NCI-H526 (cell line): ENCODE results near the gene MCTP1.
"Not testable (repeated sequence)": the region's sequence is repeated elsewhere in the genome, so short reads cannot be mapped to it uniquely, and the experiment has no call there.

ENCODE experiments used
- DNase-seq, 2 experiments: peaks; one replicate each; lab custom pipeline; 2025; lab: John Stamatoyannopoulos, UW

The MCTP1 gene

DNA sequence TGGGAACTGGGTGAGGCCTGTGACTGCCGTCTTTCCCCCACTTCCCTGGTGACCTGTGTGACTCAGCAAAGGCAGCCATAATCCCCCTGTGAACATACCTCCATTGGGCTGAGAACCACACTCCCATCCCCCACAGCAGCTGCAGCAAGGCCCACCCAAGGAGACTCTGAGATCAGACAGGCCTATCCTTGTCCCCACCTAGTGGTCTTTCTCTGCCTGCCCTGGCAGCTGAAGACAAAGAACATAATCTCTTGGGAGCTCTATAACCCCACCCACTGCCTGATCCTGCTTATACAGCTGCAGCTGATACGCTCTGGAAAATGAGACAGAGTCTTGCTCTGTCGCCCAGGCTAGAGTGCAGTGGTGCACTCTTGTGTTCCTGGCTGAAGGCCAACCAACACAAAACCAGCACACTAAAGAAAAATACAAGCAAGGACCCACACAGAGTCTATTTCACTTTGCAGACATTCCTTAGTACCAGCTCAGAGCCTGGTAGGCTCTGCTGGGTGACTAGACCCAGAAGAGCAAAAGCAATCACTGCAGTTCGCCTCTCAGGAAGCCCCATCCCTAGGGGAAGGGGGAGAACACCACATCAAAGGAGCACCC is 106.7 kb downstream of the MCTP1 start:
- DNase-seq: no peak

DNA sequence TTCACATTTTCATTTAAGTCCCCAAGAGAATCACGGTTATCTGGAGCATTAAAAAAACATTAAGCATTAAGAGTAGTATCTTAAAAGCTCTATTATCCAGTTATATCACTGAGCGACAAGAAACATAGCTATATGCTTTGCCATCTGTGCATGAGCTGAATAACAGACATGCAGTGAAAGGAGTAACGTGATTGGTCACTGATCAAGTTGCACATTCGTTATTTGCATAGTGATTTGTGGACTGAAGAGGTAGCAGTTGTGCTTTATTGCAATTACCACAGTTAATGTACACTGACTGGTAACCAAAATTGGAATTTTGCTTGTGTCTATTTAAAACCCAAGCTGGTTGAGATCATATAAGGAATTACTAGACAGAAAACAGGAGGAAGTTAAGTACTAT is 107.4 kb downstream of the MCTP1 start:
- no peak for DNase-seq

DNA sequence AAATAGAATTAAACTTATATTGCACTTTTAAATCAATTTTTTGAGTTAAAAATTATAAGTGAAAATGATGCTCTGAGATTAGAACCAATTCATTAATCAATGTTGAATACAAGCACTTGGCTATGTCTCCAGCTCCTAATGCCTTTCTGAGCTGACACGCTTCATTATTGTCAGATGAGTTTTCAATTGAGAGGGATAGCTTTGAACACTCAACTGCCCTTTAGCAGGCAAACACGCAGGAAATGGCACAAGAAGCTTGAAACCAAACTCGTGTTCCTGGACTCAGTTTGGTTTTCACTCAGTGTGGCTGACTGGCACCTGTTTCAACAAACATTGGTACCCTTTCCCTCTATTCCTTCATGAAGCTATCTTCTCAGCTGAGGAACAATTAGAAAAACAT is 109.8 kb downstream of the MCTP1 start:
- DNase-seq: no peak

DNA sequence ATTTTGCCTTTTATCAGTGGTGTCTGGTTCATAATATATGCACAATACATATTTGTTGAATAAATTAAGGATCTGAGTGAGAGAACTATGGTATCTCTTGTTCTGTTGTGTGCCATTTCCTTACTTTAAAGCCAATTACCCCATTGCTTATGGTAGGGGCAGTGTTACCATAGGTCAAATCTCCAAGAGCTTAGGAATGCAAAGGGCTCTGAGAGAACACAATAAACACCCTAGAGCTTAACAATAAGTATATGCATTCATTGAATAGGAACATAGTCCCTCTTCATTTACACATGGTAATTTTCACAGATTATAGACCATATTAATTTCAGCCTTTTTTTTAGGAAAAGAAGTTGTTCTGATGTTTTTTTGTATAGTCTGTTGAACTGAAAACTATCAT is 112.2 kb downstream of the MCTP1 start:
- DNase-seq: no peak

DNA sequence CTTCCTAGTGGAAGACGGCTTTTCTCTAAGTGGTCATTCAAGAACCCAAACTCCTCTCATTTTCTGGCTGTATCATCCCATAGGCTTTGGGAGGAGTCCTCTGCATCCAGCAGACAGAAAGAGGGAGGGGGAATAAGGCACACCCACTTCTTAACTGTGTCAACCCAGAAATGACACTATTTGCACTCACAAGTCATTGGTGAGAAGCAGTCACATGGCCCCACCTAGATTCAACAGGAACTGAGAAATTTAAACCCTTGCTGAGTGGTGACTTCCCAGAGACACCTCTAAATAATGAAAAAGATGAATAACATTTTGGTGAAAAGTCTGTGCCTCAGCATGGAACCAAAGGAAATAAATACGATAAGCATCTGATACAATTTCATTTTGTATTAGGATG is 120.0 kb downstream of the MCTP1 start:
- no peak for DNase-seq

DNA sequence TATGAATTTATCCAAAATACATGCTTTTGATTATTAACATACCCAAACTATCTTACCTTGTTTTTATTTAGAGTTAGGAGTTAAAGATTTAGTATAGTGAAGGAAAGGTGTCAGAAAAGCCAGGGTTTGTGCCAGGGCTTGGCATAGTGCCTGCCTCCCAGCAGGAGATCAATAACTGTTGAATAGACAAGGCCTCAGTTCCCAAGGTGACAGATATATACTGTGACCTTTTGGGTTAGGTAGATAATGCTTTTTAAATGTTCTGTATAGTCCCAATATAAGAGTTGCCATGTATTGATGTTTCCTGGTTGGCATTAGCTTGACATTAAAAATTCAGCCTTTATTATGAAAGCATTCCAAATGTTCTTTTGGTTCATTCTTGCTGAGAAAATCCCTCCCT is 121.8 kb downstream of the MCTP1 start:
- DNase-seq: no peak

DNA sequence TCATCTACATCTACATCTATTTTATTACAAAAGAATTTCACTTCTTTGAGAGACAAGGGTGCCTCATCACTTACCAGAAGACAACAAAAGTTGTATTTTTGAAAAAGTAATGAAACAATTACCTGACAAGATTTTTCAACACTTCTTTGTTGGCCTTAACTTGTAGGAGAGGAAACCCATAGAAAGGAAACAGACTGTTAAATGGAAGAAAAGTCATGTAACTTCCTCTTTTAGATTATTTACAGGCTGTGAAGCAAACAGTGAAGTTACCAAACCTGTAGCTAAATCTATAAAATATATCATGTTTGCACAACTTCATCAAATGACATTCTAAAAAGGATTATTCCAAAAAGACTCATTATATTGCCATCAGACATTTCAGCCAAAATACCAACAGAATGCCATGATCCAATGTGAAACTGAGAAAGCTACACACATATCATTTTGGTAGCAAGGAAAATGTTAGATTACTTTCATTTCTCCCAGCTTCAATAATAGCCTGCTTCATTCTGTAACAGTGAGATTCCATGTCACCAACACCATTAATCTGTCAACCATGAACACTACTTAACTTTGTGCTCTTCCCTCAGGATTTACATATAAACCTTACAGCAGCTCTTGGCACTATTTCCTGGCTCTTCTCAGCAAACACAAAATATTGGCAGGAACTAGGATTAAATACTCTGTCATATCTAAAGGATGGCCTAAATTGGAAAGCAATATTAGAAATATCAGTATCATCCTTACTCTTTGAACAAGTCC is 122.5 kb downstream of the MCTP1 start:
- no peak for DNase-seq

DNA sequence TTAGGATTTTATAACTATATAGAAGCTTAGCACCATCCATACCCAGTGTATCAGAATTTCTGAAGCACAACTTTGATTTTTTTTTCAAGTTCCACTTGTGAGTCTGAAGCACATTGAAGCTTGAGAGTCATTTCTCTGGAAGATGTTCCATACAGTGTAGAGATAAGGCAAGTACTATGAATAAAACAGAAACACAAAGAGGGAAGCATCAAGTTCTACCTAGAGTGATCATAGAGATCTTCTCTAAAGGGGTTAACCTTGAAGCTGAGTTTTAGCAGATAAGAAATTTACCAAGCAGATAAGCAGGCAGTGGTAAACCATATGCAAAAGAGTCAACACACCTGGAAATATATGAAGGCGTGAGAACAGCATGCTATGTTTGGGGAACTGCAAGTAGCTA is 125.3 kb downstream of the MCTP1 start:
- DNase-seq: no peak

DNA sequence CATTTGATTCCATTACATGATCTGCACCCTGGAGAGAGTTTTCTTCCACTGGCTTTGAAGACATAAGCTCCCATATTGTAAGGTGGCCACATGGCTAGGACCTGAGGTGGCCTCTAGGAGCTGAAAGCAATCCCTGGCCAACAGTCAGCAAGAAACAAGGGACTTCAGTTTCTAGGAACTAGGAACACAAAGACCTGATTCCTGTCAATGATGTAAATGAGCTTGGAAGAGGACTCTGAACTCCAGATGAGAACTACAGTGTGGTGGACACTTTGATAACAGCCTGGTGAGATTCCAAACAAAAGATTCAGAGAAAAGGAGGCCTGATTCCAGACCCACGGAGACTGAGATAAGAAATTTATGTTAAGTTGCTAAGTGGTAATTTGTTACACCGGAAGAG is 129.0 kb downstream of the MCTP1 start:
- DNase-seq: no peak

DNA sequence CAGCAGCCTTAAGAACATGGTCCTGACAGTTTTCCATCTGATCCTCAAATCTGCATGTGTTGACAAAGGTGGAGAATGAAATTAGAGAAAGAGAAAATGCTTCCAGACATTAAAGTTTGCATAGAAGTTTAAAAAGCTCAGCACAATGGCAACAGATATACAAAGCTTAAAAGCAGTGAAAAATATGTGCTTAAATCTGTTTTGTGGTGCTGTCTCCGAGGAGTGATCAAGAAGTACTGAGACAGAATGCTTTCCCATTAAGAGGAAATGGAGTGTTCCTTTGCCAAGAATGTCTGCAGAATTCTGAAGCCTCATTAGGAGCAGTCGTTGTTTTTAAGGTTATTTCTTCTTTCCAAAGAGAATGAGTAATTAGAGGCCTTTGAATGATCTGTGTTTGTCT is 131.4 kb downstream of the MCTP1 start:
- DNase-seq: no peak

DNA sequence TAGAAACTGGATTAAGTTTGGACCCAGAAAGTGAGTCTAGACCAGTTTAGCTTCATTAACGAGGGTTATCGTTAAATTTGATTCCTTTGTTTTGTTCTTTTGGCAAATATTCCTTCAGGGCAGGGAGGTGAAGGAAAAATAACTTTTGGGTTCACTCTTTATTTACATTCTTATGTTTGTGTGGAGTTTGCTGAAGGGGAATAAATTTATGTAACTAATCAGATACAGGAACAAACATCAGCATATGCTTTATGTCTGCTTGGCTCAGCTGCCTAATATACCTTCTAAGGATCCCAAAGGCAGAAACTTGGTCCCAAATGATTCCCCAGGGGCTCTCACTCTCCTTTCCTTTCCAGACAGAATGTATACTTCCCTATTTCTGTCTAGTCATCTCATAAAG is 132.4 kb downstream of the MCTP1 start:
- no peak for DNase-seq

DNA sequence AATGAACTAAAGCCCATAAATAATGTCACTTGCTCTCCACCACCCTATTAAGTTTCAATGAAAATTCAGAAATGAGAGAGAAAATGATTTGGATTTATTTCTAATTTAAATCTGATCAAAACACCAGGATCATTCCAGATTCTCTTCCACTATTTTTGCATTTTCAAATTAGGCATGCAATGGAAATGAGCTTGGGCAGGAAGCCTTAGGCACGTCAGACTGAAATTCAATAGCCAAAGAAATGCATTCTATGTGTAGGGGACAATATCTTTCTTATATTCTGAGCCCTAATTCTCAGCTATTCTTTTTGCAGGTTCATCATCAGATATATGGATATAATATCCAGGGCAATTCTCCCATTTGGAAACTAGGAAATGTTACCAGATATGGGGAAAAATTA is 132.8 kb downstream of the MCTP1 start:
- DNase-seq: no peak

DNA sequence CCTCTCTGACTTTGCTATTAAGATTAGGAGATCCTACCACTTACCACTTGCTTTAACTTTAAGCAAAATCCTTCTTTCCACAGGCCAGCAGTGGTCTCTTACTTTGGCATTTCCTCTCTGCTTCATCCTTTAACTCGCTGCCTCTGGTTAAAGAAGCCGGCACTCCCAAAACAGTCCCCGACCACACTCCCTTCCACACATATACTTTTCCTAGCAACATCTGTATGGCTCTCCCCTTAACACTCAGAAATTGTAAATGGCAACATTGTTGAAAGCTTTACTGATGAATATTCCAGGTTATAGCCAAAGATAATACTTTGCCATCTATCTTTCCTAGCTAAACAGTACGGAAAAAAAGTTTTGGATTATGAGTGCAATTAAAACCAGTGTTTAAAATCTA is 133.2 kb downstream of the MCTP1 start:
- no peak for DNase-seq

DNA sequence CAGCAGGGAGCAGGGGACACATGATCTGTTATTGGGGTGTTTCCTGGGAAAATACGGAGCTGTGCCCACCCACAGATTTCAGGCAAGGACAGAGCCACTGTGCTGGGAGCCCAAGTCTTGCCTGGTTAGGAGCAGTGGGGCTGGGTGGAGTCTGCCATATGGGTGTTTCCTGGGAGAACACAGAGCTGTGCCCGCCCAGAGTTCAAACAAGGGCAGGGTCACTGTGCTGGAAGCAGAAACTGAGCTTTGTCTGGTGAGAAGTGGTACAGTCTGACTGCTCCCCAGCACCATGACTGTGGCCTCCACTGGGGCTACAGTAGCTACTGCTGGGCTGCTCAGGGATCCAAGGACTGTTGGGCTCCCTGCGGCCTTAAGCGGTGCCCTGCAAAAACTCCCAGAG is 135.5 kb downstream of the MCTP1 start:
- no peak for DNase-seq

DNA sequence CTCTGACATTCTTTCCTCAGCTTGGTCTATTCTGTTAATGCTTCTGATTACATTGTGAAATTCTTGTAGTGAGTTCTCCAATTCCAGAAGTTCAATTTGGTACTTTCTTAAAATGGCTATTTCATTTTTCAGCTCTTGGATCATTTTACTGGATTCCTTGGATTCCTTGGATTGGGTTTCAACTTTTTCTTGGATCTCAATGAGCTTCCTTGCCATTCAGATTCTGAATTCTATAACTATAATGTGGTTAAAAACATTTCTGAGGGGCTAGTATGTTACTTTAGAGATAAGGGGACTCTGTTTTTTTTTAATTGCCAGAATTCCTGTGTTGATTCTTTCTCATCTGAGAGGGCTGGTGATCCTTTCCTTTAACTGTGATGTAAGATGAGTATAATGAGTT is 136.4 kb downstream of the MCTP1 start:
- DNase-seq: no peak

DNA sequence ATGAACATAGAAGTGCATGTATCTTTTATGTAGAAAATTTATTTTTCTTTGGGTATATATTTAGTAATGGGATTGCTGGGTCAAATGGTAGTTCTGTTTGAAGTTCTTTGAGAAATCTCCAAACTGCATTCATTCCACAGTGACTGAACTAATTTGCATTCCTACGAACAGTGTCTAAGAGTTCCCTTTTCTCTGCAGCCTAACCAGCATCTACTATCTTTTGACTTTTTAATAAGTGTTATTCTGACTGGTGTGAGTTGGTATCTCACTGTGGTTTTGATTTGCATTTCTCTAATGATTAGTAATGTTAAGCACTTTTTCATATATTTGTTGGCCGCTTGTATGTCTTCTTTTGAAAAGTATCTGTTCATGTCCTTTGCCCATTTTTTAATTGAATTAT is 141.0 kb downstream of the MCTP1 start:
- DNase-seq: not testable (repeated sequence)

DNA sequence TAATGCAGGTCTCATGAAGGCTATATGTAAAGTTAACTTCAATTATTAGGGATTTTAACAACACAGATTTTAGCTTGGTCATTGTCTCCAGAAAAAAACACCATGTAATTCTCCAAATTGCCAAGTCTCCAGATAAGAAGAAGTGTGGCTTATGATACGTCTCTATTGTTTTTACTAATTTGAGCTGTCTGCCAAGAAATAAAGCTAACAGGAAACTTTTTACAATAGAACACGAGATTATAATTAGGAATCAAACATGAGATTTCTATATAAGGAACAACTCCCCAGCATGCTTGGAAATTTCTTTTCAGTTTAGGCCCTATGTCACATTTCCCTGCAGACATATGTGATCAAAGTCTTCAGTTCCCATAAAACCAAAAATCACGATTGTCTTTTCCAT is 142.7 kb downstream of the MCTP1 start:
- no peak for DNase-seq

DNA sequence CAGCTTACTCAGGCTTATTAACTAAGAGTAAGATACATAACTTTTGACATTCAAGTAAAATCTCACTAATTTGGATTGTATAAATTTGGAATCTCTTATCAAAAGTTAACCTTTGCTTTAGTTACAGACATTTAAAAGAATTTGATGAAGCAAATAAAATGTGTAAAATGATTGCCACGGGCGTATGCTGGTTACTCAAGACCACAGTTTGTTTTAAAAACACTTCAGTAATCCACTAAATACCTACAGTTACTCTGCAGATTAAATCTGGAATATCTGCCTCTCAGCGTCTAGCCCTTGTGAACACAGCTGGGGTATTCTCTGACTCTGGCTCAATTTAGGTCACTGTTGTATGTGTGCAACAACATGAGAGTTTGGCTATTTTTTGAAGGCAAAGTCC is 143.8 kb downstream of the MCTP1 start:
- no peak for DNase-seq

DNA sequence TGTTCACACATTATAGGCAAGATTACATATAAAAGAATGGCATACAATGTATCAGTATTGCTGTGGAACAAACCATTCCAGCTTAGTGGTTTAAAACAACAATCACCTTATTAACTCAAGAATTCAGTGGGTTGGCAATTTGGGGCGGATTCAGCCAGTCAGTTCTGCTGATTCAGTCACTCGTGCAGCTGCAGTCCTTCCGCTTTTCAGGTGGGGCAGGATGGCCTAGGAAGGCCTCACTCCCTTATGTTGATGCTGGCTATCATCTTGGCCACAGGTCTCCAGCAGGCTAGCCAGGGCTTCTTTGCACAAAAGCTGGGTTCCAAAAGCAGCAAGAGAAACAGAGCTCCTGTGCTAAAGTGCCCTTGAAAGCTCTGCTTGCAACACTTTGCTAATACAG is 150.6 kb downstream of the MCTP1 start:
- DNase-seq: no peak

DNA sequence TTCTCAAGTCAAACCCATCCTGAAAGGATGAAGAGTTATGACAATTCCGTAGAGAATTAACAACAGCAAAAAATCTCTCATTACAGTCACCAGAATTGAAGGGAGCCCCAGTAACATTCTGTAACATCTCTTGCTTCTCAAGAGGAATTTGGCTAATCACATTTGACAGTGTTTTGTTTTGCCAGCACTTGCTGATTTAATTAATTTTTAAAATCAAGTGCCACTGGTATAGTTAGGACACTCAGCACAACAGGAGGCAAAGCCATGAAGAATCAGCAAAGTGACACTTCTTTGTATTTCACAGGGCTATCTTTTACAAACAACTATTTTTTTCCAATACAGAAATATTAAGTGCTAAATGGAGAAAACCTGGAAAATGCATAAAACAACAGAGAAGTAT is 152.8 kb downstream of the MCTP1 start:
- DNase-seq: no peak

DNA sequence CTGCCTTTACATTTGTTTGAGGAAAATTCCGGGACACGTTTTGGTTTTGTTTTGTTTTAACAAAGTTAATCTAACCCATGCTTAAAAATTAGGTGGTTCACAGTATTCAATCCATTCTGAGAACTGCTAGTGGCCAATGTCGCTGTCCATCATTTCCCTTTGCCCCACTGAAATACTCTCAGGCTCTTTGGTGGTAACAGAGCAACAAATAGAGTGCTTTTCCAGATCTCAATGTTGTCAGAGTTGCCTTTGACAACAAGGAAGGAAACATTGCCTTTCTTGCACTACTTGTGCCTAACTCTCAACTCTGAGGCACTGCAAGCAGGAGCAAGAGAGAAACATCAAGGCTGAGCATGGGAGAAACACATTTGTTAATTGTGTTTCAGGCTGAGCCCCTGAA is 154.0 kb downstream of the MCTP1 start:
- DNase-seq: no peak

DNA sequence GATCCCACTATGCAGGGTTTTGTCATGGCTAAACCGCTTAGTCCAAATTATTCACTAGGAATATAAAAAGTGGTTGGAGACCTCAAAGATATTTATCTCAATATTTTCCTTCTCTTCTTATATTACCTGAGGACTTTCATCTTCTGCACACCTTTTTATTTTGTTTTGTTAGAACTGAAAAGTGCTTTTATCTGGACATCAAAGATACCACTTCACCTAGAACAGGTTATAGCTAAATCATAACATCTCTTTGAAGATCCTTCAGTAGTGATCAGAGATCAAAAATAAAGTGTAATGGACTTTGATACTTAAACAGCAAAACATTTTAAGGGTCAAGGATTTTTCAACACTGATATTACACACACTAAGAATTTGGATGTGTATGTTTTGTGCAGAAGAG is 160.2 kb downstream of the MCTP1 start:
- no peak for DNase-seq

DNA sequence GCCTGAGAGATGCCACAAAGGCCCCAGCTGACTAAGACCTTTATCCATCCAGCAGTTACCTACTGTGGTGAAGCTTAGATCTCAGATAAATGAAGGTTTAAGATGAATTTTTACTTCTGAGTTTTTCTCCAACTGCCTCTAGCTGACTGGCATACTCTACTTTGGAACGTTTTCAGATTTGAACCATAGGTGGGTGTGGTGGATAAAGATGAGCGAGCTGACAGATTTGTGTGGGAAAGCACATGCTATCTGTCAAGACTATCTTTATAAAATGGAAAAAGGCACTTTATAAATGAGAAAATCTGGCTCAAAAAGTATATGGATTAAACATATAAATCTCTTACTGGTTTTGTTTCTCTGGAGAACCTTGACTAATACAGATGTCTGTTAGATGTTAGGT is 160.8 kb downstream of the MCTP1 start:
- no peak for DNase-seq

DNA sequence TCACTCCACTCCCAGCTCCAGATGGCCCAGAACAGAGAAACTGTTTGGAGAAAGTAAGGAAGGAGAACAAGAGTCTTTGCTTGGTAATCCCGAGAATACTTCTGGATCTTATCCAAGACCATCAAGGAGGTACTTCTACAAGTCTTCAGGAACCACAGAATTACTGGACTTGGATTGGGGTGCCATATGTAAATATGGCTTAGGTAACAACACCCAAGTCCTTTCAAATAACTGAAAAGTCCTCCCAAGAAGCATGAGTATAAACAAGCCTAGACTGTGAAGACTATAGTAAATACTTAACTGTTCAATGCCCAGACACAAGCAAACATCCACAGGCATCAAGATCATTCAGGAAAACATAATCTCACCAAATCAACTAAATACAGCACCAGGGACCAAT is 170.0 kb downstream of the MCTP1 start:
- DNase-seq: no peak
